Measurements from ENCODE around the gene IFT80.

IFT80 gene

DNA sequence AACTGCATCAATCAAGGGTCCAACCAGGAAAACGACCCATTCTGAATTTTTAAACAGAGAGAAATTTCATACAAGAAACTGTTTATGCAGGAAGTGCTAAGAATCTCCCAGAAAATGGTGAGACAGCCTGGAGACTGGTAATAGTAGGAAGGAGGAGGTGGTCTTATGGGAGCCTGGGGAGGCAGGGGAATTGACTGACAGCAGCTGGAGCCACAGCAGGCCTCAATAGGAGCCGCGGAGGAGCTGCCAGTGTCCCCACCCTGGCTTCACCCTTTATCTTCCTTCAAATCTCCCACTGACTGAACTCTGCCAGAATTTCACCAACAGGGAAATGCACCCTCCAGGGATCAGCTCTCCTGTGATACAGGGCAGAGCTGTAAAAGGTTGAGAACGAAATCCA, 181.3 kb downstream of the IFT80 start:
- no peak for DNase-seq (ENCODE audit: insufficient read length, low spot score)
- FAIRE-seq = no peak

DNA sequence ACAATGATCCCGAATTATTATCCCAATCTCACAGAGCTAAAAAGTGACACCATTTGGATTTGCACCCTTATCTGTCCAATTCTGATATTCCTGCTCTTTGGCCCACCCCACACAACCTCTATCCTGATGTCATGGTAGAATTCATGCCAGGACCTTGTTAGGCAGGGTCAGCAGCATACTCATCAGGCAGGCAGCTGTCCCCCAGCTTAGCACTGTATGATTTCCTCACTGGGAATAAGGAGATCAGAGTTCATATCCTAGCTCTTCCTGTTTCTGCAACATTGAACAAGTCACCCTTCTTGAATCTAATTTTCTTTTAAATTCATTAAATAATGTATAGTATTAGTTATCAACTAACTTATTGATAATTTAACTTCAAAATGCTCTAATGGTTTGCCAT, 185.8 kb downstream of the IFT80 start:
- DNase-seq (ENCODE audit: insufficient read length, low spot score) = no peak
- FAIRE-seq = no peak

DNA sequence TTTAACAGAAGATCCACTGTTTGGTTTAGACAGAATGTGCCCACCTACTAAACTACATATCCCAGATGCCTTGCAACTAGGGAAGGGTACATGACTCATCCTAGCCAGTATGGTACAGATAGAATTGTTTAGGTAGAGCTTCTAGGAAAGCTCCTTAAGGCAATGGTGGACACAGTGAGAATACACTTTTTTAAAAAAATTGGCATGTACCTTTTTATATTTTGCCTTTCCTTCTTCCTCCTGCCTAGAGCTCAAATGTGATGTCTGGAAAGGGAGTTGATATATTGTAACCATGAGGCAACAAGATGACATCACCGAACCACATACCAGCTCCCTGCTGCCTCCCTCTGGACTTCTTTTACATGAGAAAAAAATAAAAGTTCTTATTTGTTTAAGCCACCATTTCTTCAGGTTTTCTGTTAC, 188.2 kb downstream of the IFT80 start:
- no peak for FAIRE-seq
- no peak for DNase-seq (ENCODE audit: insufficient read length, low spot score)

DNA sequence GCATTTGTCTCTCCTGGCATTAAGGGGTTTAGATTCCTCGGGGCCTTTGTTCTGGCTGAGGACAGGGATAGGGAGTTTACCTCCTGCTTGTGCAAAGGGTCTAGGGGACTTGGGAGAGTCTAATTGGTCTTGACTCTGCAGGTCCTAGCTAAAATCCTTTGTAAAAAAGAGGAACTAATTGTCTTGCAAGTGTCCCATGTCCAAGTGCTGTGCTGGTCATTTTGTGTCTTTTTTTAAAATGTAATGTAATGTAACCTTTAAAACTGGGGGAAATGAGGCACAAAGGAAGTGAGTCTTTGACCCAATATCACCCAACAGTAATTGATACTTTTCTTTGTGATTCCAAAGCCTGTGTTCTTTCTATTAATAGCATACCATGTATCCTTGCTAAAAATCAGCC, 188.7 kb downstream of the IFT80 start:
- no peak for DNase-seq (ENCODE audit: insufficient read length, low spot score)
- FAIRE-seq = no peak

Data from GM19239 (cell line).